HG02885 (cell line): ENCODE data around the gene VHLL.

Experiments
- ATAC-seq: cut with Tn5 transposase; IDR thresholded peaks from one replicate; pipeline ENCODE4 v1.9.1; 2021; ENCODE audit warnings: mild to moderate bottlenecking; ENCODE audit not compliant: unreplicated experiment, poor library complexity

VHLL gene

GRCh38 chr1:156259805-156260204, 39.3 kb downstream of the VHLL start:
- ATAC-seq, result no peak

GRCh38 chr1:156258859-156259258, 40.2 kb downstream of the VHLL start:
- no peak for ATAC-seq

GRCh38 chr1:156257711-156258110, 41.4 kb downstream of the VHLL start:
- no peak for ATAC-seq

GRCh38 chr1:156253634-156254033, 45.5 kb downstream of the VHLL start:
- ATAC-seq, result no peak

GRCh38 chr1:156251527-156251926, 47.6 kb downstream of the VHLL start:
- no peak for ATAC-seq

DNA sequence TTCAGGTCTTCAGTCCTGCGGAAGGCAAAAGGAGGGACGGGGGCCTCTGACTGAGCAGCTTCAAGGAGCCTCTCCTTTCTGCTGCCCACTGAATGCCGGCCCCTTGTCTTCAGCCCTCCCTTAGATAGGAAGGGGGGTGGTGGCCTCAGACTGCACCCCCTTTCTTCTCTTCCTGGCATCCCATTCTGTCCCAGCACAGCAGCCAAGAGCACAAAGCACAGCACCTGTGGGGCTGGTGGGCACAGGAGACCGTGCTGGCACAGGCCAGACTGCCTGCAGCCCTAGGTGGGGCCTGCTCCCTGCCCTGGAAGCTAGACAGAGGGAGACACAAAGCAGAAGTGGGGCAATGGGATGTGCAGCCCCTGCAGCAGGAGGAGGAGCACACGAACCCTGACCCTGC, 49.5 kb downstream of the VHLL start:
- ATAC-seq, result no peak
